Neural progenitor cell (in vitro differentiated cells): Measurements from ENCODE around the gene LDLRAD4. TPM values are rescaled to one million over a fixed set of nuclear protein-coding genes. Genes with fewer than 3 reads are reported as not detected.

ENCODE experiments used
- DNase-seq: peaks from one replicate; pipeline ENCODE4 v3.0.0-alpha.2; 2016; ENCODE audit warnings: low spot score
- H2AFZ ChIP-seq: fragments of 200-600 bp; sonication (generic); replicated peaks from 2 replicates; pipeline ENCODE4 v1.6.1; 2016; ENCODE audit warnings: antibody characterized with exemption
- H3F3A ChIP-seq: fragments of 200-600 bp; sonication (generic); 2 replicates; pipeline ENCODE4 v1.6.1; 2016; ENCODE audit warnings: antibody characterized with exemption, low read depth
- H3K27ac ChIP-seq: fragments of 200-600 bp; sonication (generic); 2 replicates; pipeline ENCODE4 v1.5.1; 2016; ENCODE audit warnings: mild to moderate bottlenecking
- H3K27me3 ChIP-seq: fragments of 200-600 bp; sonication (generic); 2 replicates; pipeline ENCODE4 v1.6.1; 2016; ENCODE audit warnings: mild to moderate bottlenecking, moderate library complexity
- H3K36me3 ChIP-seq: fragments of 200-600 bp; sonication (generic); 2 replicates; pipeline ENCODE4 v1.5.1; 2016
- H3K4me1 ChIP-seq: fragments of 200-600 bp; sonication (generic); 2 replicates; pipeline ENCODE4 v1.6.1; 2016; ENCODE audit warnings: mixed run types
- H3K4me2 ChIP-seq: fragments of 200-600 bp; sonication (generic); 2 replicates; pipeline ENCODE4 v1.6.1; 2016
- H3K4me3 ChIP-seq: fragments of 200-600 bp; sonication (generic); 2 replicates; pipeline ENCODE4 v1.5.1; 2016
- H3K79me2 ChIP-seq: fragments of 200-600 bp; sonication (generic); 2 replicates; pipeline ENCODE4 v1.6.1; 2016; ENCODE audit warnings: low read depth
- H3K9ac ChIP-seq: fragments of 200-600 bp; sonication (generic); 2 replicates; pipeline ENCODE4 v1.6.1; 2016
- H3K9me3 ChIP-seq: fragments of 200-600 bp; sonication (generic); 2 replicates; pipeline ENCODE4 v1.5.1; 2016; ENCODE audit warnings: low read depth
- H4K20me1 ChIP-seq: fragments of 200-600 bp; sonication (generic); 2 replicates; pipeline ENCODE4 v1.6.1; 2016; ENCODE audit warnings: low read depth
- H3K27ac Mint-ChIP-seq: 3 replicates; pipeline ENCODE4 v1.8.0; 2021; ENCODE audit warnings: mixed read lengths
- H3K27me3 Mint-ChIP-seq: 2 replicates; pipeline ENCODE4 v1.8.0; 2022; ENCODE audit warnings: low read depth, mild to moderate bottlenecking, inconsistent platforms, moderate library complexity, mixed read lengths; ENCODE audit not compliant: insufficient read depth
- H3K36me3 Mint-ChIP-seq: 3 replicates; pipeline ENCODE4 v1.8.0; 2021; ENCODE audit warnings: mixed read lengths
- H3K4me1 Mint-ChIP-seq: 3 replicates; pipeline ENCODE4 v1.8.0; 2021; ENCODE audit warnings: mixed read lengths
- H3K4me3 Mint-ChIP-seq: 3 replicates; pipeline ENCODE4 v1.8.0; 2021; ENCODE audit warnings: mild to moderate bottlenecking, moderate library complexity, mixed read lengths
- H3K9me3 Mint-ChIP-seq: 3 replicates; pipeline ENCODE4 v1.8.0; 2020; ENCODE audit warnings: mixed read lengths
- EZH2 ChIP-seq: fragments of 200-600 bp; sonication (generic); IDR thresholded peaks from 2 replicates; pipeline ENCODE4 v1.6.1; 2017; ENCODE audit warnings: antibody characterized with exemption, mild to moderate bottlenecking, moderate library complexity
- EZH2phosphoT487 ChIP-seq: fragments of 200-600 bp; sonication (generic); IDR thresholded peaks from 2 replicates; pipeline ENCODE4 v1.6.1; 2017; ENCODE audit warnings: antibody characterized with exemption
- total RNA-seq: library from RNA; depleted of rRNA; stranded (reverse); fragments of >200 nt; gene quantifications from 2 replicates; pipeline ENCODE4 v1.2.3, GENCODE V29; 2015; ENCODE audit warnings: low replicate concordance
- TF ChIP-seq, protein P1 (sequence below): fragments of 200-600 bp; sonication (generic); IDR thresholded peaks from 2 replicates; pipeline ENCODE4 v1.5.1; 2017; ENCODE audit warnings: antibody characterized with exemption, mild to moderate bottlenecking

Gene LDLRAD4
- total RNA-seq, 1 donor from 2014 or later = 0.65 TPM

DNA sequence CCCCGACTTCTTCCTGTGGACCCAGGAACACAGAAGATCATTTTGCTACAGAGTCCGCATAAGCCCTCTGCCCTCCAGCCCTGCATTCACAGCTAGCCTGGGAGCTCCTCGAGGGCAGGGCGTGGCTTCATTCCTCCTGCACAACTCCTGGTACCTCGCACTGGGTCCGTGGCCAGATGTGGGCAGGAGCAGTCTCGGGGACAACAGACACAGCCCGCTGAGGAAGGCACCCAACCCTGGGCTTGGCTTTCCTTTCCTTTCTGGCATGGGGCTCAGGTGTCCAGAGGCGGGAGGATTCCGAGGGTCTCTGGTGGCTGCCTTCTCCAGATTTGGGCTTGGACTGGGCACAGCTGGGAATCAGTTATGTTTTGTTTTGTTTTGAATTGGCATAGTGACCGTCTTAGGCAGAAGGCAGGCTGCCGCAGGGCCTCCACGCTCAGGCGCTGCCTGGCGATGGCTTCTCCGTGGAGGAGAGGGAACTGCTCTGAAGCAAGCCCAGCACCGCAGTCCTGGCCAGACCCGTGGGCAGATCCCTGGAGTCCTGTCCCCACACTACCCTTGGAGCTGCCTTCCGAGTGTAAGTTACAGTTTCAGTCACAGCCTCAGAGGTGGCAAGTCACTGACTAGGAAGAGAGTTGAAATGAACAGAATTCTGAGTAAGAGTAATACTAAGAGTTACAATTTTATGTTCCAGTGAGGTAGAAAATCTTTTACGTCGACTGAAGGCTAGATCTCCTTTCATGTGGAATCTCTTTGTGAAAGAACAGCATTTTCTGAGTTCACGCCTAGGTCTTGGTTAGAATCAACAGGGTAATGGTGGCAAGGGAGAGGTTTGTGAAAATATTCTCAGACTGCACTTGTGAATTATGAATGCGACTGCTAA lies 47.9 kb downstream of the LDLRAD4 start:
- H3K4me1 ChIP-seq = peaks cover 14% of the 10 kb centered on the region
- no peaks in the 10 kb centered on the region for H3K36me3 ChIP-seq
- no peaks in the 10 kb centered on the region for H3K79me2 ChIP-seq
- no peak overlapping the region for H3K4me3 ChIP-seq
- H3K4me3 Mint-ChIP-seq = no peak overlapping the region
- DNase-seq = no peak
- H2AFZ ChIP-seq = no peak overlapping the region
- H3K9me3 Mint-ChIP-seq = no peaks in the 10 kb centered on the region
- no peak overlapping the region for H3K4me2 ChIP-seq
- peaks cover 8% of the 10 kb centered on the region for H3F3A ChIP-seq
- no peaks in the 10 kb centered on the region for H3K27me3 ChIP-seq
- H3K27me3 Mint-ChIP-seq = peaks cover 13% of the 10 kb centered on the region
- no peaks in the 10 kb centered on the region for H3K9me3 ChIP-seq
- H3K27ac Mint-ChIP-seq = peak overlapping the region; percentile 1
- TF ChIP-seq EZH2 (no peak), EZH2phosphoT487 (no peak)
- TF ChIP-seq, protein P1, sequence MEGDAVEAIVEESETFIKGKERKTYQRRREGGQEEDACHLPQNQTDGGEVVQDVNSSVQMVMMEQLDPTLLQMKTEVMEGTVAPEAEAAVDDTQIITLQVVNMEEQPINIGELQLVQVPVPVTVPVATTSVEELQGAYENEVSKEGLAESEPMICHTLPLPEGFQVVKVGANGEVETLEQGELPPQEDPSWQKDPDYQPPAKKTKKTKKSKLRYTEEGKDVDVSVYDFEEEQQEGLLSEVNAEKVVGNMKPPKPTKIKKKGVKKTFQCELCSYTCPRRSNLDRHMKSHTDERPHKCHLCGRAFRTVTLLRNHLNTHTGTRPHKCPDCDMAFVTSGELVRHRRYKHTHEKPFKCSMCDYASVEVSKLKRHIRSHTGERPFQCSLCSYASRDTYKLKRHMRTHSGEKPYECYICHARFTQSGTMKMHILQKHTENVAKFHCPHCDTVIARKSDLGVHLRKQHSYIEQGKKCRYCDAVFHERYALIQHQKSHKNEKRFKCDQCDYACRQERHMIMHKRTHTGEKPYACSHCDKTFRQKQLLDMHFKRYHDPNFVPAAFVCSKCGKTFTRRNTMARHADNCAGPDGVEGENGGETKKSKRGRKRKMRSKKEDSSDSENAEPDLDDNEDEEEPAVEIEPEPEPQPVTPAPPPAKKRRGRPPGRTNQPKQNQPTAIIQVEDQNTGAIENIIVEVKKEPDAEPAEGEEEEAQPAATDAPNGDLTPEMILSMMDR = no peak
- H3K36me3 Mint-ChIP-seq = no peaks in the 10 kb centered on the region
- no peaks in the 10 kb centered on the region for H4K20me1 ChIP-seq
- peaks cover 46% of the 10 kb centered on the region for H3K4me1 Mint-ChIP-seq
- no peak overlapping the region for H3K27ac ChIP-seq
- no peak overlapping the region for H3K9ac ChIP-seq

DNA sequence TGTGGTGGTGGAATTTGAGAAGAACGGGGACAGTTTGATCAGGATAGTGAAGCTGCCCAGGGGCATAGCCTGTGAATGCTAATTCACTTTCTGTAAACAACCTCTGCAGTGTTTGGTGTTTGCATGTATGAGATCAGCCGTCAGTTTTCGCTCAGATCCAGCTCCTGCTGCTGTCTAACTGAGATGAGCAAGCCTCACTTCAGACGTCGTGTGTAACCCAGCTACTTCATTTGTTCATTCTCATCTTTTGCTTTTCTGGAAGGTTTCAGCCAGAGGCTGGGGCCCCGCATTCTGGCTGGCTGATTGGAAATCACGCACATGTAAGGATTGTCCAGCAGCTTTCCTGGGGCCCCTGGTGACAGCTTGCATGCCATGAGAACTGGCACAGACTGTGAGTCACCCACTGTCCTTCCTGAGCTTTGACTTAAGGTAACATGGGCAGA lies 48.9 kb downstream of the LDLRAD4 start:
- H3K79me2 ChIP-seq = no peaks in the 10 kb centered on the region
- H3K27me3 ChIP-seq = no peaks in the 10 kb centered on the region
- H4K20me1 ChIP-seq = no peaks in the 10 kb centered on the region
- H3K4me3 ChIP-seq = no peak overlapping the region
- Mint-ChIP-seq H3K4me3 (no peak overlapping the region), H3K36me3 (no peaks in the 10 kb centered on the region), H3K27me3 (peaks cover 11% of the 10 kb centered on the region), H3K27ac (peak overlapping the region; percentile 48), H3K9me3 (no peaks in the 10 kb centered on the region), H3K4me1 (peaks cover 47% of the 10 kb centered on the region)
- H2AFZ ChIP-seq = no peak overlapping the region
- no peak for TF ChIP-seq EZH2
- TF ChIP-seq, protein P1 = no peak
- TF ChIP-seq EZH2phosphoT487 = no peak
- no peaks in the 10 kb centered on the region for H3K9me3 ChIP-seq
- no peak overlapping the region for H3K4me2 ChIP-seq
- H3K4me1 ChIP-seq = peaks cover 14% of the 10 kb centered on the region
- DNase-seq = no peak
- no peak overlapping the region for H3K27ac ChIP-seq
- H3F3A ChIP-seq = peaks cover 8% of the 10 kb centered on the region
- H3K9ac ChIP-seq = no peak overlapping the region
- H3K36me3 ChIP-seq = no peaks in the 10 kb centered on the region

GRCh38 chr18:13268158-13269012 lies 49.8 kb downstream of the LDLRAD4 start:
- Histone ChIP-seq H3K27ac (no peak overlapping the region), H3K9ac (no peak overlapping the region), H4K20me1 (no peaks in the 10 kb centered on the region), H3K9me3 (no peaks in the 10 kb centered on the region), H3K4me2 (peak overlapping the region; percentile 60), H3K36me3 (no peaks in the 10 kb centered on the region), H3K27me3 (no peaks in the 10 kb centered on the region), H3K79me2 (no peaks in the 10 kb centered on the region), H3K4me3 (no peak overlapping the region), H3K4me1 (peaks cover 14% of the 10 kb centered on the region), H3F3A (peaks cover 8% of the 10 kb centered on the region), H2AFZ (peak overlapping the region; percentile 69)
- TF ChIP-seq EZH2phosphoT487 (no peak), EZH2 (no peak)
- TF ChIP-seq, protein P1 = no peak
- Mint-ChIP-seq H3K27me3 (peaks cover 11% of the 10 kb centered on the region), H3K9me3 (no peaks in the 10 kb centered on the region), H3K27ac (peak overlapping the region; percentile 52), H3K4me3 (peak overlapping the region; percentile 14), H3K36me3 (no peaks in the 10 kb centered on the region), H3K4me1 (peaks cover 51% of the 10 kb centered on the region)
- peak; percentile 85 for DNase-seq
